Adrenal gland (tissue), 5 donors: ENCODE data around the gene CDC27.

ENCODE experiments used
- CTCF ChIP-seq, 6 experiments: fragments of 450-650 bp in 4 of 6; fragments of 200-600 bp in 2 of 6; sonication (generic) in 1 of 6; IDR thresholded peaks; 1 replicate in 5 of 6; 2 replicates in 1 of 6; pipeline versions ENCODE4 v1.5.1 to v1.8.0; 2016 to 2021; ENCODE audit warnings: antibody characterized with exemption in 6 of 6, mild to moderate bottlenecking in 2 of 6, moderate library complexity in 1 of 6
- POLR2A ChIP-seq, 2 donors: fragments of 450-650 bp; IDR thresholded peaks; one replicate each; pipeline ENCODE4 v1.6.1; 2017; ENCODE audit warnings: antibody characterized with exemption in 2 of 2, mild to moderate bottlenecking in 2 of 2, moderate library complexity in 1 of 2
- donor health status: DM: no; HTN: no; CAD: no.

DNA sequence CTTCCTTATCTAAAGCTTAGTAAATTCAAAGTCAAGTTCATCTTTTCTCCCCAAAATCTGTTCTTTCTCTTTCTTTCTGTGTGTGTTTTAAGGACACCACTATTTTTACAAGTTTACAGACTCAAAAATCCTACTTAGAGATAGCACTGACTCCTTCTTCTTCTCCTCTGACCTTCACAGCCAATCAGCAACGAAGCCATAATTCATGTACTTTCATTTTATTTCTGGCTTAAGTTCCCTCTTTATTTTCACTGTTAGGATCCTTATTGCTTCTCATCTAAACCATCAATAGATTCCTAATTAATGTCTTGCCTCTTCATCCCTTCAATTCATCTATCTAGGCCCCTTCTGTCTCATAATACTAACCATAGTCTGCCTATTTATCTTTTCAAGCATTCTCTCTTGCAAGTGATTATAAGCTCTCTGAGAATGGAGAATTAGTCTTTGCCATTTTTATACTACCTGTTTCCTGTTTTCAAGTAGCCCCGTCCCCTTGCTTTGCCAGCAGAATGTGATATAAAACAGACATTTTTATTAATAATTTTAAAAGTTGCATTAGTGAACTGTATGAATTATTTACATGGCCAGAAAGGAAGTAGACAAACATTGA lies 27.0 kb downstream of the CDC27 start:
- no peak for TF ChIP-seq CTCF (IDR thresholded peaks at IDR 0.05)
- no peak for TF ChIP-seq POLR2A (IDR thresholded peaks at IDR 0.05)
